Keratinocyte (primary cell): ENCODE data around the gene RIN3.

Source experiments
- CTCF ChIP-seq, 3 experiments: IDR thresholded peaks in 1 of 3; conservative IDR thresholded peaks in 1 of 3; optimal IDR thresholded peaks in 1 of 3; 2 replicates in 2 of 3; 3 replicates in 1 of 3; pipeline versions ENCODE3 to v1.5.1; 2011; ENCODE audit warnings: low read length in 3 of 3, mild to moderate bottlenecking in 3 of 3, moderate library complexity in 2 of 3, control low read depth in 1 of 3, inconsistent platforms in 1 of 3; ENCODE audit not compliant: insufficient read depth in 2 of 3; ENCODE audit errors: extremely low read depth in 1 of 3
- EZH2 ChIP-seq: IDR thresholded peaks from one replicate; pipeline ENCODE4 v1.6.1; 2012; ENCODE audit warnings: inconsistent platforms, mild to moderate bottlenecking, low read length, moderate library complexity

GRCh38 chr14:92517761-92518160 is 4.2 kb downstream of the RIN3 start:
- no peak for TF ChIP-seq CTCF (optimal IDR thresholded peaks at IDR 0.05 in 1 of 3, IDR thresholded peaks at IDR 0.05 in 1 of 3, conservative IDR thresholded peaks at IDR 0.05 in 1 of 3; ENCODE audit: extremely low read depth in 1 of 3, insufficient read depth in 2 of 3, low read length in 3 of 3)
- no peak for TF ChIP-seq EZH2
